Stimulated activated CD4-positive, alpha-beta T cell treated with anti-CD3 and anti-CD28 coated beads, Interleukin-2, amount 100 ng/mL, for 4 hours (primary cell): Measurements from ENCODE around the gene RSPH10B2.
"Not testable (repeated sequence)": the region's sequence is repeated elsewhere in the genome, so short reads cannot be mapped to it uniquely, and the experiment has no call there.

ENCODE experiments used
- DNase-seq: peaks from one replicate; pipeline ENCODE4 v3.0.0-alpha.2; 2020; ENCODE audit warnings: low read depth

The RSPH10B2 gene

GRCh38 chr7:6789353-6789752 is 35.5 kb downstream of the RSPH10B2 start:
- not testable (repeated sequence) for DNase-seq

GRCh38 chr7:6792113-6792872 is 38.4 kb downstream of the RSPH10B2 start:
- not testable (repeated sequence) for DNase-seq

- DNase-seq = not testable (repeated sequence)
These were observed 40.4 kb downstream of the RSPH10B2 start for GRCh38 chr7:6794276-6794675.

GRCh38 chr7:6797218-6797617 is 43.3 kb downstream of the RSPH10B2 start:
- not testable (repeated sequence) for DNase-seq

GRCh38 chr7:6798047-6798446 is 44.1 kb downstream of the RSPH10B2 start:
- DNase-seq = not testable (repeated sequence)

- not testable (repeated sequence) for DNase-seq
These were observed 46.0 kb downstream of the RSPH10B2 start for GRCh38 chr7:6799887-6800286.

- DNase-seq = not testable (repeated sequence)
These were observed 46.4 kb downstream of the RSPH10B2 start for GRCh38 chr7:6800331-6800730.

GRCh38 chr7:6807393-6807918 is 53.6 kb downstream of the RSPH10B2 start:
- not testable (repeated sequence) for DNase-seq

- DNase-seq = not testable (repeated sequence)
These were observed 54.1 kb downstream of the RSPH10B2 start for GRCh38 chr7:6807959-6808358.

GRCh38 chr7:6813011-6813410 is 59.1 kb downstream of the RSPH10B2 start:
- DNase-seq = not testable (repeated sequence)

GRCh38 chr7:6815470-6815869 is 61.6 kb downstream of the RSPH10B2 start:
- DNase-seq = not testable (repeated sequence)

- DNase-seq = not testable (repeated sequence)
These were observed 67.7 kb downstream of the RSPH10B2 start for GRCh38 chr7:6821622-6822021.

GRCh38 chr7:6825236-6826125 is 71.6 kb downstream of the RSPH10B2 start:
- DNase-seq = not testable (repeated sequence)

- peak; percentile 72 for DNase-seq
These were observed 72.2 kb downstream of the RSPH10B2 start, which contains the start of gene CCZ1B for GRCh38 chr7:6826151-6826550. CCZ1B (minus strand) TSS chr7:6826275; CDS start chr7:6826197, 78 bp downstream.

- not testable (repeated sequence) for DNase-seq
These were observed 73.3 kb downstream of the RSPH10B2 start for GRCh38 chr7:6827180-6827579.

GRCh38 chr7:6829616-6830015 is 75.7 kb downstream of the RSPH10B2 start:
- not testable (repeated sequence) for DNase-seq

- DNase-seq = not testable (repeated sequence)
These were observed 76.1 kb downstream of the RSPH10B2 start for GRCh38 chr7:6830026-6830425.

GRCh38 chr7:6831018-6831725 is 77.3 kb downstream of the RSPH10B2 start:
- no peak for DNase-seq

GRCh38 chr7:6833636-6834035 is 79.7 kb downstream of the RSPH10B2 start:
- DNase-seq = no peak

- DNase-seq = not testable (repeated sequence)
These were observed 81.6 kb downstream of the RSPH10B2 start for GRCh38 chr7:6835521-6835920.

GRCh38 chr7:6837081-6837480 is 83.2 kb downstream of the RSPH10B2 start:
- DNase-seq = not testable (repeated sequence)
